Psoas muscle (tissue), 8 donors: ENCODE data around the gene KRTAP6-1. TPM values are rescaled to one million over a fixed set of nuclear protein-coding genes. Genes with fewer than 3 reads are reported as not detected.

ENCODE experiments used
- ATAC-seq, 4 donors: fragments of 200-7000 bp; cut with Tn5 transposase; one replicate each; pipeline ENCODE4 v1.9.1; 2020; ENCODE audit warnings: moderate library complexity in 3 of 4, mild to moderate bottlenecking in 2 of 4
- DNase-seq, 2 donors: peaks; one replicate each; pipeline ENCODE4 v3.0.0-alpha.2; 2020
- H3K27ac ChIP-seq: fragments of 200-600 bp; one replicate; pipeline ENCODE4 v1.8.0; 2022
- H3K27me3 ChIP-seq, 3 donors: fragments of 200-600 bp in 1 of 3; one replicate each; pipeline versions ENCODE4 v1.6.1 to v1.8.0; 2013 to 2022; ENCODE audit warnings: low read length in 2 of 3, mild to moderate bottlenecking in 2 of 3, moderate library complexity in 1 of 3; ENCODE audit not compliant: insufficient read depth in 3 of 3
- H3K36me3 ChIP-seq, 2 donors: fragments of 200-600 bp in 1 of 2; one replicate each; pipeline versions ENCODE4 v1.6.1 to v1.8.0; 2013 to 2022; ENCODE audit warnings: low read depth in 1 of 2, mild to moderate bottlenecking in 1 of 2, moderate library complexity in 1 of 2; ENCODE audit not compliant: insufficient read depth in 1 of 2
- H3K4me1 ChIP-seq: fragments of 200-600 bp; one replicate; pipeline ENCODE4 v1.8.0; 2022
- H3K4me3 ChIP-seq: fragments of 200-600 bp; one replicate; pipeline ENCODE4 v1.8.0; 2022; ENCODE audit warnings: mild to moderate bottlenecking
- H3K9me3 ChIP-seq: fragments of 200-600 bp; one replicate; pipeline ENCODE4 v1.8.0; 2022
- WGBS, 3 donors: extraction: QIAGEN DNeasy Blood & Tissue Kit; methylation state at CpG; one replicate each; pipeline versions ENCODE4 v1.1.6 to v1.1.7; 2013; 5-methylcytosine and 5-hydroxymethylcytosine counted together
- intact Hi-C, 2 donors: fragments of 100-400 bp; cut with DNase I; formaldehyde crosslinking; loops; one replicate each; pipeline versions ENCODE4 v1.11.0 to v1.14.2; 2022
- polyA plus RNA-seq, 3 donors: library from polyadenylated mRNA; stranded (reverse); fragments of 200-250 nt; gene quantifications; one replicate each; pipeline ENCODE4 v1.2.3, GENCODE V29; 2013
- total RNA-seq, 4 donors: library from RNA; stranded (reverse); fragmentation: NEBNext Ultra II Directional in 2 of 4; extraction: Animal tissue kit (Norgen Biotek cat#: 25700) in 2 of 4; gene quantifications; one replicate each; pipeline versions ENCODE4 v1.2.1 to v1.2.4, GENCODE V29; 2021 to 2023
- TF ChIP-seq, protein P1 (sequence below): fragments of 200-600 bp; IDR thresholded peaks from one replicate; pipeline ENCODE4 v1.8.0; 2022; ENCODE audit warnings: antibody characterized with exemption
- donor health status: healthy with polysubstance abuse.
- donor health status: DM: no; HTN: no; CAD: no; lungs with moderate emphysema.
- donor health status: Bipolar disorder and iron deficiency.
- donor health status: healthy.
- donor health status: DM: yes; HTN: yes; CAD: no.
- donor health status: DM: no; HTN: no; CAD: no.
- donor health status: DM: no; HTN: no; CAD: no.
- donor health status: DM: yes; HTN: yes; CAD: no.

Gene KRTAP6-1
- total and polyA plus RNA-seq, 7 donors, result not detected

DNA sequence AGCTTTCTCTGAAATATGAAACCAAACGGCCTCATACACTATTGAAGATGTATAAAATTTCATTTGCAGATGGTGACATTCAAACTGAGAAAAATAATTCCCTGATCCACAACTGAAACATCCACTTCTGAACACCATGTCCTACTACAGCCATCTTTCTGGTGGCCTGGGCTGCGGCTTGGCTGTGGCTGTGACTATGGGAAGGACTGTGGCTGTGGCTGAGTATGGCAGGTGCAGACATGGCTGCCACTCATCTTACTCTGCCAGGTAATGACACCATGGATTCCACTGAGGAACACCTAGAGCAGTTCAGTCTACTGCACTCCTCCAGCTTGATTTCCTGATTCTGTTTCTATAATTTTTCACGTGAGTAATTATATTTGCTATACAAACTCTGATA is 6.8 kb upstream of the KRTAP6-1 start, which contains the start of gene KRTAP20-4:
TSS of gene KRTAP20-4 (plus strand) at position 106 of the 400 bp plus-strand sequence.
- H3K9me3 ChIP-seq, result no peaks in the 10 kb centered on the region
- no peak within 1 kb of the TSS for H3K4me3 ChIP-seq
- no peaks in the 10 kb centered on the region for H3K36me3 ChIP-seq
- intact Hi-C loops, result no loop called here
- no peak for DNase-seq
- no peak for ATAC-seq
- no peaks in the 10 kb centered on the region for H3K27me3 ChIP-seq
- H3K4me1 ChIP-seq, result no peaks in the 10 kb centered on the region
- WGBS, 3 donors, result 56 to 65% (median 65%) methylated on average over 3 of the region's 3 CpGs
- TF ChIP-seq, protein P1, sequence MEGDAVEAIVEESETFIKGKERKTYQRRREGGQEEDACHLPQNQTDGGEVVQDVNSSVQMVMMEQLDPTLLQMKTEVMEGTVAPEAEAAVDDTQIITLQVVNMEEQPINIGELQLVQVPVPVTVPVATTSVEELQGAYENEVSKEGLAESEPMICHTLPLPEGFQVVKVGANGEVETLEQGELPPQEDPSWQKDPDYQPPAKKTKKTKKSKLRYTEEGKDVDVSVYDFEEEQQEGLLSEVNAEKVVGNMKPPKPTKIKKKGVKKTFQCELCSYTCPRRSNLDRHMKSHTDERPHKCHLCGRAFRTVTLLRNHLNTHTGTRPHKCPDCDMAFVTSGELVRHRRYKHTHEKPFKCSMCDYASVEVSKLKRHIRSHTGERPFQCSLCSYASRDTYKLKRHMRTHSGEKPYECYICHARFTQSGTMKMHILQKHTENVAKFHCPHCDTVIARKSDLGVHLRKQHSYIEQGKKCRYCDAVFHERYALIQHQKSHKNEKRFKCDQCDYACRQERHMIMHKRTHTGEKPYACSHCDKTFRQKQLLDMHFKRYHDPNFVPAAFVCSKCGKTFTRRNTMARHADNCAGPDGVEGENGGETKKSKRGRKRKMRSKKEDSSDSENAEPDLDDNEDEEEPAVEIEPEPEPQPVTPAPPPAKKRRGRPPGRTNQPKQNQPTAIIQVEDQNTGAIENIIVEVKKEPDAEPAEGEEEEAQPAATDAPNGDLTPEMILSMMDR, result no peak
- H3K27ac ChIP-seq, result no peak within 1 kb of the TSS

DNA sequence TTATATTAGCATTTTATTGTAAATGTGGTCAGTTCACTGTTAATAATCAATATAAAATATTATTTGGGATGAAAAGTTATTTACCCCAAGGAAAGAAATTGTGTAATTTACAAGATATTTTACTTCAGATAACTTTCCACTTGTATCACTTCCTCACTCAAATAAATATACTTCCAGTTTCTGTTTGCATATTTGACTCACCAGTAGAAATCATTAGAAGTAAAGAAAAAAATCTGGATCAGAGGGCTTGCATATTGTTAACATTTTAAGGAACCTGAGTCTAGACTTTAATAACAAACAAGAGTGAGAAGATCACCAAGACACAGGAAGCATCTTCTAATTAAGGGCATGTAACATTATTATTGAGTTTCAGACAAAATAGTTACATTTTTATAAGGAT is 6.3 kb upstream of the KRTAP6-1 start:
- Histone ChIP-seq H3K4me1 (no peaks in the 10 kb centered on the region), H3K27ac (no peak overlapping the region), H3K36me3 (no peaks in the 10 kb centered on the region), H3K27me3 (no peaks in the 10 kb centered on the region), H3K9me3 (no peaks in the 10 kb centered on the region), H3K4me3 (no peak overlapping the region)
- intact Hi-C loops, result no loop called here
- DNase-seq, result no peak
- TF ChIP-seq, protein P1, result no peak
- no peak for ATAC-seq

DNA sequence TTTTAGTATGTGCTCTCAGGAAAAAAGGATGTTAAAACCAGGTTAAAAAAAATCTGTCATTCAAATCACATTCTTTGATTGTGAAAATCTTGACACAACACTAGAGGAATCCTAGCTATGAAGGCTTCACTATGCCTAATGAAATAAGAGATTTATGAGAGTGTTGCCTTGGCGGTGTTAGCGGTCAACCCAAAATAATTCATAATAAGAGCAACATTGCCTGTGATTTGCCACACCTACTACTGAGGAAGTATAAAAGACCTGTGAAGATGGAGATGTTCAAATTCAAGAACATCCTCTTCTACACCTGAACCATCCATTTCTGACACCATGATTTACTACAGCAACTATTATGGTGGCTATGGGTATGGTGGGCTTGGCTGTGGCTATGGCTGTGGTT is 2.4 kb upstream of the KRTAP6-1 start, which contains the start of gene KRTAP20-1:
TSS of gene KRTAP20-1 (plus strand) at position 301 of the 400 bp plus-strand sequence. CDS start at position 331, 30 bp downstream.
- TF ChIP-seq, protein P1, result no peak
- DNase-seq (no peak), ATAC-seq (no peak)
- H3K27me3 ChIP-seq, result no peaks in the 10 kb centered on the region
- intact Hi-C loops, result no loop called here
- H3K4me3 ChIP-seq, result no peak within 1 kb of the TSS
- no peaks in the 10 kb centered on the region for H3K36me3 ChIP-seq
- no peak within 1 kb of the TSS for H3K27ac ChIP-seq
- no peaks in the 10 kb centered on the region for H3K4me1 ChIP-seq
- 88 to 96% (median 92%) methylated on average over 2 of the region's 2 CpGs for WGBS, 3 donors
- no peaks in the 10 kb centered on the region for H3K9me3 ChIP-seq

DNA sequence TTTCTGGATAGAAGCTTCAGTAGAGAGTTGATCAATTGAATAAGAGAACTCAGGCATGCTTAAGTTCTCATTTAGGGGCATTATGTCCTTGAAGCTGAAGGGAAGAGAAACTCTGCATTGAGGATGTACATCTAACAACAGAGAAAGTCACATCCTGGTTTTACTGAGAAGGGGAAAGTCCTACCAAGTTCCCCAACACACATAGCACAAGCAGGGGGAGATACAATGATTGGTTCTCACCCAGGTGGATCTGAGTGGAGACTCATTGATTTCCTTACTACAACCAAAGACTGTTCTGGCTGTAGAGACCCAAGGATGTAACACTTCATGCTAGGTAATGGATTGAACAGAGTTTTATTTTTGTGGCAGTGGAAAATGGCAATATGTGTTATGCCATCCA is 1.5 kb upstream of the KRTAP6-1 start:
- no peak for DNase-seq
- Histone ChIP-seq H3K36me3 (no peaks in the 10 kb centered on the region), H3K4me3 (no peak overlapping the region), H3K9me3 (no peaks in the 10 kb centered on the region), H3K4me1 (no peaks in the 10 kb centered on the region), H3K27me3 (no peaks in the 10 kb centered on the region), H3K27ac (no peak overlapping the region)
- TF ChIP-seq, protein P1, result no peak
- no peak for ATAC-seq
- intact Hi-C loops, result no loop called here

DNA sequence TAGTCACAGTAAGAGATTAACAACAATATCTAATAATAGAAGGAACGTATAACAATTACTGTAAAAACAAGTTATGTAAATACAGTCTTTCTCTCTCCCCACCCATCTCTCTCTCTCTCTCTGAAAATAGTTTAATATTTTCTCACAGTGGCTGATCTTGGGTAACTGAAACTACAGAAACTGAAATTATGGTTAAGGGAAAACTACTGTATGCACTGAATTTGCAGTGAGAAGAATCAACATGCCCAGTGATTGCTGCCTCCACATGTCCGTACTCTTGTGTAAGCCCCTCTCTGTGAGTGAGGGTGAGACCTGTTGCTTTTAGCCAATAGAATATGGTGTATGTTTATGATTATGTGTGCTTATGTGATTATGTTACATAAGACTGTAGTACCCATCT is 1.6 kb downstream of the KRTAP6-1 start:
- WGBS, 3 donors, result 83 to 92% (median 87%) methylated on average over 2 of the region's 2 CpGs
- Histone ChIP-seq H3K27ac (no peak overlapping the region), H3K9me3 (no peaks in the 10 kb centered on the region), H3K27me3 (no peaks in the 10 kb centered on the region), H3K36me3 (no peaks in the 10 kb centered on the region), H3K4me1 (no peaks in the 10 kb centered on the region), H3K4me3 (no peak overlapping the region)
- intact Hi-C loops, result no loop called here
- ATAC-seq (no peak), DNase-seq (no peak)
- TF ChIP-seq, protein P1, result no peak
